GM12892 (cell line): Measurements from ENCODE around the gene ZFR2.

Experiments
- DNase-seq: peaks from one replicate; pipeline ENCODE4 v3.0.0; 2011; ENCODE audit not compliant: insufficient read length
- FAIRE-seq: peaks from 2 replicates; lab custom pipeline; 2011; peaks lifted over from hg19 to GRCh38; lab: Jason Lieb, UNC
- POLR2A ChIP-seq: IDR thresholded peaks from 2 replicates; pipeline ENCODE4 v1.6.1; 2011; ENCODE audit warnings: low read depth, low read length, control low read depth
- POLR2AphosphoS5 ChIP-seq: IDR thresholded peaks from 2 replicates; pipeline ENCODE4 v1.6.1; 2011; ENCODE audit warnings: low read depth, low read length, control low read depth
- TAF1 ChIP-seq: IDR thresholded peaks from 2 replicates; pipeline ENCODE4 v1.6.1; 2011; ENCODE audit warnings: low read depth, mild to moderate bottlenecking, control low read depth, low read length, borderline replicate concordance

Gene ZFR2

GRCh38 chr19:3807131-3807480 lies 61.7 kb downstream of the ZFR2 start:
- TF ChIP-seq POLR2AphosphoS5 = no peak
- no peak for TF ChIP-seq POLR2A
- TF ChIP-seq TAF1 = no peak
- DNase-seq (no peak), FAIRE-seq (no peak)

- FAIRE-seq = no peak
- no peak for DNase-seq
- TF ChIP-seq TAF1 = no peak
- TF ChIP-seq POLR2AphosphoS5 = no peak
- no peak for TF ChIP-seq POLR2A
Measured at GRCh38 chr19:3805859-3806258, 63.0 kb downstream of the ZFR2 start.

DNA sequence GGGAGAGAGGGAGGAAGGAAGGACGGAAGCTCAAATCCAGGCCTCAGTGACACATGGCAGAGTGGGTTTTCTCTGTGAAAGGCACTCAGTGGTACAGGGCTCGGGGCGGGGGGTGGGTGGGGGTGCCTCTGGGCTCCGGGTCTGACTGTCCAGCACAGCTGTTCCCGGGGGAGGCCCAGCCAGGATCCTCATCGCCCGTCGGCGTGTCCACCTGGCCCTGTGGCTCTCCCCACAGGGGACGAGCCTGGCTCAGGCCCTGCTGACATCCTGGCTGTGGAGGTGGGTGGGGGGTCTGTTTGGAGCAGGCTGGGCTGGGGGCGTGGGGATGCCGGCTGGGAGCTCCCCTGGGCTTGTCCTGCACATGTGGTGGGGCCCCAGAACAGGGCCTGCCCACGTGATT lies 64.4 kb downstream of the ZFR2 start:
- DNase-seq = no peak
- TF ChIP-seq POLR2A = no peak
- TF ChIP-seq POLR2AphosphoS5 = no peak
- no peak for TF ChIP-seq TAF1
- FAIRE-seq = no peak

DNA sequence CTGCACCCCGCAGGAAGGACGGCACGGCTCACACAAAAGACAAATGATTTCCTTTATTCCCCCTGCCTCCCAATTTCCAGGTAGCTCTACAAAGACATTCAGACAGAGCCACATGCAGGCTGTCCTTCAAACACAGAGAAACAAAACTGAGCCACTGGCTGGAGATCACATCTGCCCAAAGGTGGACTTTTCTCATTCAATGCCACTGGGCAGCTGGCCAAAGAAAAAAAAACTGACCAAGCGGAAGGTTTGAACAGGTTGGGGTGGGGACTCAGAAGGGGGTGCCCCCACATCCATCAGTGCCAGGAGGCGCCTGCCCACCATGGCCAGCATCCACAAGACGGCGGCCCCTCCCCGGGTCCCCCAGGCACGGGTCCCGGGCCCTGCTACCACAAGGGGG lies 64.9 kb downstream of the ZFR2 start:
- FAIRE-seq (no peak), DNase-seq (no peak)
- TF ChIP-seq POLR2A (no peak), TAF1 (no peak), POLR2AphosphoS5 (no peak)

- TF ChIP-seq POLR2A (no peak), TAF1 (no peak), POLR2AphosphoS5 (no peak)
- no peak for FAIRE-seq
- no peak for DNase-seq
Measured at GRCh38 chr19:3803114-3803888, 65.5 kb downstream of the ZFR2 start.

DNA sequence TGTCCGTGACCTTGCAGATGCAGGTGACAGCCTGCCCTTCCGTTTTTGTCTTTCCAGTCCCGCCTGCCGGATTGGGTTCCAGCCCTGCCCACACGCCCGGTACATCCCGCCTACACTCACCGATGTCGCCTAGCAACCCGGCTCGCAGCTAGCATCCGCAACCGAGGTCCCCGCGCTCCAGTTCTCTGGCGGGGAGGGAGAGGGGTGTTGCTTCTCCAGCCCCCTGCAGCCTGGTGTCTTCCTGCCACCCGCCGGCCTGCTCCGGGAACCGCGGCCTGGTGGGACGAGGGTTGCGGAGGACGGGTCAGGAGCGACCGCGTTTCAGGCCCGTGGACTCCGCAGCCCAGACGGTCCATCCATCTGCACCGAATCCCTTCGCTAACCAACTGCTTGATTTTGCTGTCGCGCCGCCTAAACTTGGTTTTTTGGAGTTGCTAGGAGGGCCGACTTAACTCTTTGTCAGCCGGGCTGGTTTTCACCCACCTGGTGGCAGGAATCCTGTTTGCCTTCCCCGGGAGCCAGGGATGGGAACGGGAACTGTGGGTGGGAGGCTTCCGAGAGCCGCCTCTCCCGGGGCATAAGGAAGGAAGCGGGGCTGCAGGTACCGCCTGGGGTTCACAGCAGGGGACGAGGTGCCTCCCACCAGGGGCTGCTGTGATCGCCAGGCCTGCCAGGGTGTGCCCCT lies 67.3 kb downstream of the ZFR2 start:
- FAIRE-seq (no peak), DNase-seq (no peak)
- no peak for TF ChIP-seq POLR2AphosphoS5
- no peak for TF ChIP-seq TAF1
- no peak for TF ChIP-seq POLR2A

DNA sequence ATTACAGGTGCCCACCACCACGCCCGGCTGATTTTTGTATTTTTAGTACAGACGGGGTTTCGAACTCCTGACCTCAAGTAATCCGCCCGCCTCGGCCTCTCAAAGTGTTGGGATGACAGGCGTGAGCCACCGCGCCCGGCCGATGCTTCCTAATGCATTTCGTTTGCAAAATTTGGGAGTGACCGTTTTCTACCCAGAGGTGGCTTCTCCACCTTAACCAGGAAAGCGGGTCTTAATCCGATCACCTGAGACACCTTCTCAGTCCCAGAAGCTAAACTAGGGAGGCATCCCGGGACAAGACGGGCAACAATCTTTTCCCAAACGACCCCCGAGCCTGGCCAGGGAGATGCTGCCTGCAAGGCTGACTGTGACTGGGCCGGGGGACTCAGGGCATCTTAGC lies 67.8 kb downstream of the ZFR2 start:
- TF ChIP-seq POLR2A (no peak), POLR2AphosphoS5 (no peak), TAF1 (no peak)
- FAIRE-seq (no peak), DNase-seq (no peak)

DNA sequence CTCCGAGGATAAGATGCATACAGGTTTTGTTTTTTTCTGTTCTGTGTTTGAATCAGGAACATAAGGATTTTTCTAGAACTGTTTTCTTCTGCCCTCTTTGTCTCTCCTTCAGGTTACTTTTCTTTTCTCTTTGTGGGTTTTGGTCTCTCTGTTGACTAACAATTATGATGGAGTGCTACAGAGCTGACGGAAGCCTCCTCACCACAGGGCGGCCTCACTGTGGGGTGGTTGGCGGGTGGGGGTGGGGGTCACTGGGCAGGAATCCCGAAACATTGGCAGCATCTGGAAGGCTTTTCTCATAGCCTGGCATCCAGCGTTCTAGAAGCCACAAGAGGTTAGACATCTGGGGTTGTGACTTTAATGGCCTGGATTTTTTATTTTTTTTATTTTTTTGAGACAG lies 70.7 kb downstream of the ZFR2 start:
- FAIRE-seq = no peak
- TF ChIP-seq POLR2A (no peak), POLR2AphosphoS5 (no peak), TAF1 (no peak)
- no peak for DNase-seq

DNA sequence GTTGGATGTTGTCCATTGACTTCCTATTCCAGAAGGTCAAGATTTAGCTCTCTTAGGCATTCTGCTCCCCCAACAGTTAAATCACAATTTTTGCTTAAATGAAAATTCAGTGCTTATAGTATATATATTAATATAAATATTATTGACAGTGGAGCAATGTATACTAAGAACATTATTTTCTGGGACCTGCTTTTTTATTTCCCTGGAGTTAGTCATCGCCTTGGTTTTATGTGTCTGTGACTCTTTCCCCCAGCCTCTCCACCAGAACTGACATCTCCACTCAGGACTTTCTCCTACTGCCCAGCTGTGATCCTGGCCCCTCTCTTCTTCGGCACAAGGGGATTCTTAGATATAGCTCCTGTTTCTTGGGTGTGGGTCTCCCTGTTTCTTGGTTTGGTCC lies 72.5 kb downstream of the ZFR2 start:
- TF ChIP-seq TAF1 (no peak), POLR2A (no peak), POLR2AphosphoS5 (no peak)
- FAIRE-seq = no peak
- DNase-seq = no peak

DNA sequence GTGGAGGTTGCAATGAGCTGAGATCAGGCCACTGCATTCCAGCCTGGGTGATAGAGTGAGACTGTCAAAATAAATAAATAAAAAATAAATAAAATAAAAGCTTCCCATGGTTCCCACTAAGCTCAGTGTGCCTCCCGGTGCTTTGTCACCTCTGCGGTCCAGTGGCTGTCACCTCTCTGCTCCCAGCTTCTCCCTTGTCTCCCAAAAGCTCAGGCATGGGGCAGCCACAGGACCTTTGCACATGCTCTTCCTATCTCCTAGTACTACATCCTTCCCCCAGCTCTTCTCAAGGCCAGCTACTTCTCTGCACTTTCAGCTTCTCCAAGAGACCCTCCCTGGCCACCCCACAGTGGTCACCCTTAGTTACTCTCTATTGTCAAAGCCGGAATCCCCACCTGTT lies 75.0 kb downstream of the ZFR2 start:
- no peak for TF ChIP-seq TAF1
- TF ChIP-seq POLR2A = no peak
- no peak for TF ChIP-seq POLR2AphosphoS5
- DNase-seq (no peak), FAIRE-seq (no peak)

GRCh38 chr19:3792114-3792513 lies 76.7 kb downstream of the ZFR2 start:
- no peak for FAIRE-seq
- no peak for TF ChIP-seq TAF1
- TF ChIP-seq POLR2A = no peak
- no peak for TF ChIP-seq POLR2AphosphoS5
- DNase-seq = no peak

DNA sequence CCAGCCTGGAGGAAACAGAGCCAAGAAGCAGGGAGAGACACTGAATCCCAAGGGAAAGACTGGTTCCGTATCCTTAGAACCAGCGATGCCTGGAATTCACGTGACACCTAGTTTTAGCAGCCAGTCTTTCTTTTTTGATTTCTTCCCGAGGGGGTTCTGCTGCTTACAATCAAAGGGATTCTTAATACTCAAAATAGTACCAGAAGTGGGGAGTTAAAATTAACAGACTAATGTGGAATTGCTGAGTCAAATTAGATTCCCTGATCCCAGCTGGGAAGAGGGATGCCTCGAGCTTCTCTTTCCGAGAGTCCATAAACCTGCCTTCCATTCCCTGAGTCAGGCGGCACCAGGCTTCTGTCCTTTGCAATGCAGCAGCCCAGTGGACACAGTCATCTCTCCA lies 77.9 kb downstream of the ZFR2 start:
- TF ChIP-seq POLR2AphosphoS5 (no peak), POLR2A (no peak), TAF1 (no peak)
- DNase-seq = no peak
- no peak for FAIRE-seq
